Loucy (cell line): ENCODE results near the gene NIN.

Experiments used
- H2AFZ ChIP-seq: fragments of 200-600 bp; sonication (generic); 2 replicates; pipeline ENCODE4 v1.6.0; 2016; ENCODE audit warnings: antibody characterized with exemption, mild to moderate bottlenecking, low read length, moderate library complexity
- H3F3A ChIP-seq: fragments of 200-600 bp; 2 replicates; pipeline ENCODE4 v1.6.0; 2016; ENCODE audit warnings: antibody characterized with exemption, low read depth, mild to moderate bottlenecking
- H3K27me3 ChIP-seq: fragments of 200-600 bp; sonication (generic); 2 replicates; pipeline ENCODE4 v1.6.1; 2014; ENCODE audit warnings: low read length, mild to moderate bottlenecking; ENCODE audit not compliant: insufficient read depth, poor library complexity, severe bottlenecking
- H3K36me3 ChIP-seq: fragments of 200-600 bp; sonication (generic); 2 replicates; pipeline ENCODE4 v1.6.1; 2016; ENCODE audit warnings: low read length; ENCODE audit not compliant: insufficient read depth
- H3K4me1 ChIP-seq: fragments of 200-600 bp; sonication (generic); 2 replicates; pipeline ENCODE4 v1.5.1; 2014; ENCODE audit warnings: low read length, mild to moderate bottlenecking; ENCODE audit not compliant: insufficient read depth, poor library complexity, severe bottlenecking
- H3K4me2 ChIP-seq: fragments of 200-600 bp; sonication (generic); 2 replicates; pipeline ENCODE4 v1.6.0; 2014; ENCODE audit warnings: antibody characterized with exemption, low read length, low read depth, mild to moderate bottlenecking; ENCODE audit not compliant: poor library complexity, severe bottlenecking
- H3K4me3 ChIP-seq: fragments of 200-600 bp; sonication (generic); 2 replicates; pipeline ENCODE4 v1.5.1; 2014; ENCODE audit warnings: low read length, mild to moderate bottlenecking, mixed read lengths; ENCODE audit not compliant: poor library complexity, severe bottlenecking
- H3K79me2 ChIP-seq: fragments of 200-600 bp; sonication (generic); 2 replicates; pipeline ENCODE4 v1.6.1; 2014; ENCODE audit warnings: low read length; ENCODE audit not compliant: insufficient read depth
- H3K9ac ChIP-seq: fragments of 200-600 bp; sonication (generic); 2 replicates; pipeline ENCODE4 v1.6.0; 2014; ENCODE audit warnings: mild to moderate bottlenecking, low read depth, low read length, moderate library complexity; ENCODE audit not compliant: poor library complexity, severe bottlenecking
- H3K9me2 ChIP-seq: fragments of 200-600 bp; sonication (generic); replicated peaks from 2 replicates; pipeline ENCODE4 v1.6.1; 2016; ENCODE audit warnings: low read depth, low read length, mixed read lengths
- H3K9me3 ChIP-seq: fragments of 200-600 bp; sonication (generic); 2 replicates; pipeline ENCODE4 v1.6.1; 2014; ENCODE audit warnings: mild to moderate bottlenecking, antibody characterized with exemption, low read length, low read depth; ENCODE audit not compliant: insufficient read depth
- H4K20me1 ChIP-seq: fragments of 200-600 bp; sonication (generic); 2 replicates; pipeline ENCODE4 v1.6.0; 2014; ENCODE audit warnings: antibody characterized with exemption, low read length, mild to moderate bottlenecking; ENCODE audit not compliant: insufficient read depth, poor library complexity, severe bottlenecking
- CTCF ChIP-seq: fragments of 200-600 bp; sonication (generic); conservative IDR thresholded peaks from 2 replicates; pipeline ENCODE4 v1.5.1; 2014; ENCODE audit warnings: mild to moderate bottlenecking, antibody characterized with exemption, low read length
- EZH2phosphoT487 ChIP-seq: fragments of 200-600 bp; IDR thresholded peaks from 2 replicates; pipeline ENCODE4 v1.6.1; 2018; ENCODE audit warnings: antibody characterized with exemption, mild to moderate bottlenecking, moderate library complexity, borderline replicate concordance

The NIN gene

GRCh38 chr14:50679674-50680073 lies 151.3 kb downstream of the NIN start:
- no peak overlapping the region for H3K9ac ChIP-seq
- peaks cover 12% of the 10 kb centered on the region for H3K4me1 ChIP-seq
- TF ChIP-seq EZH2phosphoT487 (no peak), CTCF (no peak)
- no peak overlapping the region for H2AFZ ChIP-seq
- no peaks in the 10 kb centered on the region for H3K79me2 ChIP-seq
- no peak overlapping the region for H3K4me3 ChIP-seq
- no peaks in the 10 kb centered on the region for H3F3A ChIP-seq
- no peaks in the 10 kb centered on the region for H3K36me3 ChIP-seq
- H3K9me3 ChIP-seq = no peaks in the 10 kb centered on the region
- H4K20me1 ChIP-seq = no peaks in the 10 kb centered on the region
- H3K4me2 ChIP-seq = no peak overlapping the region
- H3K9me2 ChIP-seq = no peaks in the 10 kb centered on the region
- H3K27me3 ChIP-seq = no peaks in the 10 kb centered on the region

- H3F3A ChIP-seq = no peaks in the 10 kb centered on the region
- no peak overlapping the region for H3K4me2 ChIP-seq
- no peak overlapping the region for H3K4me3 ChIP-seq
- H2AFZ ChIP-seq = no peak overlapping the region
- peaks cover 12% of the 10 kb centered on the region for H3K4me1 ChIP-seq
- no peak overlapping the region for H3K9ac ChIP-seq
- no peaks in the 10 kb centered on the region for H4K20me1 ChIP-seq
- TF ChIP-seq CTCF (no peak), EZH2phosphoT487 (no peak)
- no peaks in the 10 kb centered on the region for H3K9me2 ChIP-seq
- H3K36me3 ChIP-seq = no peaks in the 10 kb centered on the region
- H3K79me2 ChIP-seq = no peaks in the 10 kb centered on the region
- H3K9me3 ChIP-seq = no peaks in the 10 kb centered on the region
- no peaks in the 10 kb centered on the region for H3K27me3 ChIP-seq
These were observed 152.8 kb downstream of the NIN start for GRCh38 chr14:50678163-50678562.

GRCh38 chr14:50677527-50678063 lies 153.4 kb downstream of the NIN start:
- Histone ChIP-seq H3K4me1 (peaks cover 12% of the 10 kb centered on the region), H3K4me2 (peak overlapping the region; percentile 7), H3K9me3 (no peaks in the 10 kb centered on the region), H3K4me3 (no peak overlapping the region), H3K27me3 (no peaks in the 10 kb centered on the region), H2AFZ (peak overlapping the region; percentile 57; the same call in 1 of the 2 replicates), H4K20me1 (no peaks in the 10 kb centered on the region), H3K9ac (no peak overlapping the region), H3F3A (no peaks in the 10 kb centered on the region), H3K9me2 (no peaks in the 10 kb centered on the region), H3K36me3 (no peaks in the 10 kb centered on the region), H3K79me2 (no peaks in the 10 kb centered on the region)
- no peak for TF ChIP-seq CTCF
- TF ChIP-seq EZH2phosphoT487 = no peak
